Measurements from ENCODE around the gene G6PC3.
A peak's percentile ranks its signal among the peaks of the same experiment; 100 is the strongest.

G6PC3 gene

DNA sequence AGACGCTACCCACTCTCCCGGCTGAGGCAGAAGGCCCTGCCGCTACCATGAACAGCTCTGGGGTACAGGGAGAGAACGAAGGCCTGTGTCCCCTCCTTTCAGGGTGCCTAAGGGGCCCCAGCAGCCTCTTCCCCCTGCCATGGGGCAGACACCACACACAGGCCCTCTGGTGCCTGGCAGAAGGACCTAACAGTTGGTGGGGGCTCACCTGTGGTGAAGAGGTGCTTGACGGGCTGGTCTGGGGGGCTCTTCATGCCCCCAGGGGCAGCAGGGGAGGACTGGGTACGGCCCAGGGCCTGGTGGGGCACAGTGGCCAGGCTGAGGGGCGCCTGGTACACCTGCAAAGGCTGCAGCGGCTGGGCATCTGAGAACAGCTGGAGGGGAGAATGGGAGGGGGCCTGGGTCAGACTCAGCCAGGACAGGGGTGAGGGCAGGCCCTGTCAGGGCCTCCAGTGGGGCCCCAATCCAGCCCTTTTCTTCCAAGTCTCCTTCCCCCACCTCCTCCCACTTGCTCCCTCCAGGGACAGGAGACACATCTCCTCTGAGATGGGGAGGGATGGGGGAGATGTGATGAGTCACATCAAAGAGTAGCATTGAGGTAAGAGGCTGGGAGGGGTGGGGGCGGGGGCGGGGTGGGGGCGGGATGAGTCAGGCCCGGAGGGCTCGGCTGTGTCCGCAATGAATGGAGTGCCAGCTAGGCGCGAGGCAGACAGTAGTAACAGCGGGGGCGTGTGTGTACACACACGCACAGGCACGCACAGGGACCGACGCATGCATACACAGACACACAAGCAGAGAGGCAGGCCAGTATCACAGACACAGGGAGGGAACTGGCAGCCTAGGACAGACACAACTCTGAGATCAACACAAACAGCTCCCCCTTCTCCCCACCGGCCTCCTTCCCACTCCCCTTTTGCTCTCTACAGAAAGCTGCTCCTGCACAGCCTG lies 16.1 kb downstream of the G6PC3 start:
- Histone ChIP-seq H3K9ac (ENCODE audit: low read length) (peak overlapping the region; percentile 19), H3K27me3 (ENCODE audit: control insufficient read depth, insufficient read depth, low read length) (no peaks in the 10 kb centered on the region), H3K4me3 (ENCODE audit: low read length) (peak overlapping the region; percentile 54), H3K9me3 (ENCODE audit: control insufficient read depth, low read depth, low read length) (no peaks in the 10 kb centered on the region), H3K27ac (ENCODE audit: low read length) (peak overlapping the region; percentile 25), H3K36me3 (ENCODE audit: control insufficient read depth, low read depth, low read length) (peaks cover 5% of the 10 kb centered on the region), H3K4me1 (ENCODE audit: control insufficient read depth, low read depth, low read length) (peaks cover 17% of the 10 kb centered on the region)

DNA sequence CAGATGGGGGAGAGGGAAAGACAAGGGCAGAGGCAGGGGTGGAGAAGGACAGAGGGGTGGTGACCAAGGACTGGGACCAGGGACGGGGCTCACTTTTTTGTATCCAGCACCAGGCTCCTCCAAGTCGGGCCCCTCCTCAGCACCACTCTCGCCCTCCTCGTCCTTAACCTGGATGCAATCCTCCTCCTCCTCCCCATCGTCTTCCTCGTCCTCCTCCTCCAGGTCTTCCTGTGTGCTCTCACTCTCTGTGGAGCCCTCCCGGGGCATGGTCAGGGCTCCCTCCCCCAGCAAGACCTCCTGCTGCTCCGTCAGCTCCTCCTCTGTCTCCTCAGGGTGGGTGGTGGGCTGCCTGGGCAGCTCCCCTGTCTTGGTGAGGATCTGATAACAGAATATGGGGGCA lies 16.8 kb downstream of the G6PC3 start:
- H3K4me1 ChIP-seq (ENCODE audit: control insufficient read depth, low read depth, low read length) = peaks cover 17% of the 10 kb centered on the region
- H3K36me3 ChIP-seq (ENCODE audit: control insufficient read depth, low read depth, low read length) = peaks cover 1% of the 10 kb centered on the region
- peak overlapping the region; percentile 54 for H3K4me3 ChIP-seq (ENCODE audit: low read length)
- peak overlapping the region; percentile 25 for H3K27ac ChIP-seq (ENCODE audit: low read length)
- H3K27me3 ChIP-seq (ENCODE audit: control insufficient read depth, insufficient read depth, low read length) = no peaks in the 10 kb centered on the region
- H3K9ac ChIP-seq (ENCODE audit: low read length) = peak overlapping the region; percentile 19
- no peaks in the 10 kb centered on the region for H3K9me3 ChIP-seq (ENCODE audit: control insufficient read depth, low read depth, low read length)

DNA sequence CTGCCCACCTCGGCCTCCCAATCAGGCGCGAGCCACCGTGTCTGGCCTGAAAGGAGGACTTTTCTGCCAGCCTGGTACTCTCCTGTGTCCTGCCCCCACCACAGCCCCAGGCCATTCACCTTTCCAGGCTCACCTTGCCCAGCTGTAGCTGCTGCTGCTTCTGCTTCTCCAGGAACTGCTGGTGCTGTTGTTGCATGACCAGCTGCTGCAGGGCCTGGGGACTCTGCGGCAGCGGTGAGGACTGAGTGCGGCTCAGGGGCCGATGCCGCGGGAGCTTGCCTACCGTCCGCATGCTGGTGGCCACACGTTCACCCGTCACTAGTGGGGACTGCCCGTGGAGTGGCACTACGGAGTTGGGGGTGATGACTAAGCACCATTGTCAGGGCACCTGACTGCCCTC lies 17.7 kb downstream of the G6PC3 start:
- Histone ChIP-seq H3K27ac (ENCODE audit: low read length) (no peak overlapping the region), H3K36me3 (ENCODE audit: control insufficient read depth, low read depth, low read length) (no peaks in the 10 kb centered on the region), H3K4me3 (ENCODE audit: low read length) (no peak overlapping the region), H3K27me3 (ENCODE audit: control insufficient read depth, insufficient read depth, low read length) (no peaks in the 10 kb centered on the region), H3K9me3 (ENCODE audit: control insufficient read depth, low read depth, low read length) (no peaks in the 10 kb centered on the region), H3K9ac (ENCODE audit: low read length) (no peak overlapping the region), H3K4me1 (ENCODE audit: control insufficient read depth, low read depth, low read length) (peaks cover 17% of the 10 kb centered on the region)

DNA sequence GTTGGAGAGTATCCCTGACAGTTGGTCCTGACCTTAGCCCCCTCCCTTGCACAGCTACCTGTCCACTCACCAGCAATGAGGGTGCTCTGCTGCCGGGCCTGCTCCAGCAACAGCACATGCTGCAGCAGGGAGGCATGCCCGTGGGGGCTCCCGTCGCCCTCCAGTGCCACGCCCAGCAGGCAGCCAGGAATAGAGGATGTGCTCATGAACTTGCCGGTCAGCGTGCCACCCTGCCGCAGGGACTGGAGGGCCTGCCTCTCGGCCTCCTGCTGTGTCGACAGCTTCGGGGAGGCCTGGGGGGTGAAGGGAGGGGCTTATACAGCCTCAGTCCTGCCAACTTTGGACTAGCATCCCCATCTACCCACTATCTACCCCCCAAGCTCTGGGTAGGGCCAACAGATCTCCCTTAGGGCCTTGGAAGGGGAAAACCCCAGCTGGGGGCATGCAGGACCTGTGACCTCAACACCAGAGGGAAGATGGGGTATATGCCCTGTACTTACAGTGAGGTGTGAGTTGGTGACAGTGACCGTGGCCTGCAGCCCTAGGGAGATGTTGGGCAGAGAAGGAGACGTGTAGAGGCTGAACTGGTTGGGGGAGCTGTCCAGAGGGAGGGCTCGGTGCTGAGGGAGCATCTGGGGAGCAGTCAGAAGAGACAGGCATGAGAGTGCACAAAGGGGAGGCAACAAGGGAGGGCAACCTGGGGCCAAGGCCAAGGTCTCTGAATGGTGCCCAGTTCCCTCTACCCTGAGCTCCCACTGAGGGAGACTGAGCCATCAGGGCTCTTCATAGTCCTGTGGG lies 20.9 kb downstream of the G6PC3 start:
- no peaks in the 10 kb centered on the region for H3K27me3 ChIP-seq (ENCODE audit: control insufficient read depth, insufficient read depth, low read length)
- H3K9ac ChIP-seq (ENCODE audit: low read length) = no peak overlapping the region
- no peaks in the 10 kb centered on the region for H3K36me3 ChIP-seq (ENCODE audit: control insufficient read depth, low read depth, low read length)
- H3K4me3 ChIP-seq (ENCODE audit: low read length) = no peak overlapping the region
- no peaks in the 10 kb centered on the region for H3K9me3 ChIP-seq (ENCODE audit: control insufficient read depth, low read depth, low read length)
- peaks cover 21% of the 10 kb centered on the region for H3K4me1 ChIP-seq (ENCODE audit: control insufficient read depth, low read depth, low read length)
- no peak overlapping the region for H3K27ac ChIP-seq (ENCODE audit: low read length)

DNA sequence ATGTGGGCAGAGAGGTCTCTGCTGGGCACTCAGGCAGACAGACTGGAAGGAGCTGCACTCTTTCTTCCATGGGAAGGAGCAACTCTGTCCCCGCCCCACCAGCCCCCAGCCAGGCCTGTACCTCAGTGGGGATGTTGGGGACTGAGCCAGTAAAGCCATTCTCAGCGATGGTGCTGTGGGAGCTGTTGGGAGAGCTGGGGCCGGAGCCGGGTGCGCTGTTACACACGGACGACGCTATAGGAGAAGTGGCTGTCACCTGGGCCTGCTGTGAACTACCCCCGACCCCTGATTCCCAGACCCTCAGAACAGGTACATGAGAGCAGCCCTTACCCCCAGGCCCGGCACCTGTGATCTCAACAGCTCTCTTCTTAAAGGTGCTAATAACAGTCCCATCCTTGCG lies 21.5 kb downstream of the G6PC3 start:
- peaks cover 19% of the 10 kb centered on the region for H3K4me1 ChIP-seq (ENCODE audit: control insufficient read depth, low read depth, low read length)
- H3K36me3 ChIP-seq (ENCODE audit: control insufficient read depth, low read depth, low read length) = no peaks in the 10 kb centered on the region
- no peaks in the 10 kb centered on the region for H3K9me3 ChIP-seq (ENCODE audit: control insufficient read depth, low read depth, low read length)
- H3K9ac ChIP-seq (ENCODE audit: low read length) = no peak overlapping the region
- no peak overlapping the region for H3K27ac ChIP-seq (ENCODE audit: low read length)
- no peak overlapping the region for H3K4me3 ChIP-seq (ENCODE audit: low read length)
- no peaks in the 10 kb centered on the region for H3K27me3 ChIP-seq (ENCODE audit: control insufficient read depth, insufficient read depth, low read length)

DNA sequence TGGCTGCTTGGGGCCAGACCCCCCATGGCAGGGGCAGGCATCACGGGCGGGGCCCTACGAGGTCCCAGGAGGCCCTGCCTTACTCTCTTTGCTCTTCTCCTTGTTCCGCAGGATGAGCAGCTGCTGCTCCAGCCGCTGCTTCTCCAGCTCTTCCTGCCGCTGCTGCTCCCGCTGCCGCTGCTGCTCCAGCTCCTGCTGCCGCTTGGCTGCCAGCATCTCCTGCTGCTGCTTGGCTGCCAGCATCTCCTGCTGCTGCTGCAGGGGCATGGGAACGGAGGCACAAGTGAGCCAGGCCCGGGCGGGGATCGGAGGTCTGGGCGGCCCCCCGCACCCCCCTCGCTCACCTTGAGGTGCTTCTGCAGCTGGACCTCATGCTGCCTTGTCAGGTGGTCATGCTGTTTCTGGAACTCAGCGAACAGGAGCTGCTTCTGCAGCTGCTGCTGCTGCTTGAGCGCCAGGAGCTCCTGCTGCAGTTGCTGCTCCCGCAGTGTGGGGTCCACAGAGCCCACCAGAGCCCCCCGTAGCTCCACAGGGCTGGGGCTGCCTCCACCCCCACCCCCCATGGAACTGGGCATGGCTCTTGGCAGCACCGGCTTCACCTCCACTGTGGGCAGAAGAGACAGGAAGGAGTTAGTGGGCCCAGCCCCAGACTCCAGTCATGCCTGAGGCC lies 22.8 kb downstream of the G6PC3 start:
- no peaks in the 10 kb centered on the region for H3K9me3 ChIP-seq (ENCODE audit: control insufficient read depth, low read depth, low read length)
- H3K27ac ChIP-seq (ENCODE audit: low read length) = no peak overlapping the region
- no peaks in the 10 kb centered on the region for H3K36me3 ChIP-seq (ENCODE audit: control insufficient read depth, low read depth, low read length)
- H3K4me1 ChIP-seq (ENCODE audit: control insufficient read depth, low read depth, low read length) = peaks cover 14% of the 10 kb centered on the region
- H3K9ac ChIP-seq (ENCODE audit: low read length) = no peak overlapping the region
- no peak overlapping the region for H3K4me3 ChIP-seq (ENCODE audit: low read length)
- no peaks in the 10 kb centered on the region for H3K27me3 ChIP-seq (ENCODE audit: control insufficient read depth, insufficient read depth, low read length)

DNA sequence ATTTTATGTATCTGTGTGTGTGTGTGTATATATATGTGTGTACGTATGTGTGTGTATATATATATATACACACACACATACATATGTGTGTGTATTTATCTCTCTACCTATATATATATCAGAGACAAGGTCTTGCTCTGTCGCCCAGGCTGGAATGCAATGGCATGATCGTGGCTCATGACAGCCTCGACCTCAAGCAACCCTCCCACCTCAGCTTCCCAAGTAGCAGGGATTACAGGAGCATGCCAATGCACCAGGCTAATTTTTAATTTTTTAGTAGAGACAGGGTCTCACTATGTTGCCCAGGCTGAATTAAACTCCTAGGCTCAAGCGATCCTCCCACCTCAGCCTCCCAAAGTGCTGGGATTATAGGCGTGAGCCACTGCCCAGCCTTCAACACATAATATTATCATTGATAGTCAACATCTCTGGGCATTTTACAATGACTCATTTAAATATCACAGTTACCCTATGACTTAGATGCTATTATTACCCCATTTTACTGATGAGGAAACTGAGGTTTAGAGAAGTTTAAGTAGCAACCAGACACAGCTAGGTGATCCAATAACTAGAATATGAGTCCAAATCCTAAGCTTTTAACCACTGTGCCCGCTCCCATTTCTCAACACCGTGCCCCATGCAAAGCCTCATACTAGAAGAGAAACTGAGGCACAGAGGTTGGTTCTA lies 24.3 kb downstream of the G6PC3 start:
- Histone ChIP-seq H3K4me3 (ENCODE audit: low read length) (peak overlapping the region; percentile 59), H3K9me3 (ENCODE audit: control insufficient read depth, low read depth, low read length) (no peaks in the 10 kb centered on the region), H3K27me3 (ENCODE audit: control insufficient read depth, insufficient read depth, low read length) (no peaks in the 10 kb centered on the region), H3K4me1 (ENCODE audit: control insufficient read depth, low read depth, low read length) (peaks cover 14% of the 10 kb centered on the region), H3K9ac (ENCODE audit: low read length) (peak overlapping the region; percentile 86), H3K27ac (ENCODE audit: low read length) (peak overlapping the region; percentile 96), H3K36me3 (ENCODE audit: control insufficient read depth, low read depth, low read length) (no peaks in the 10 kb centered on the region)

DNA sequence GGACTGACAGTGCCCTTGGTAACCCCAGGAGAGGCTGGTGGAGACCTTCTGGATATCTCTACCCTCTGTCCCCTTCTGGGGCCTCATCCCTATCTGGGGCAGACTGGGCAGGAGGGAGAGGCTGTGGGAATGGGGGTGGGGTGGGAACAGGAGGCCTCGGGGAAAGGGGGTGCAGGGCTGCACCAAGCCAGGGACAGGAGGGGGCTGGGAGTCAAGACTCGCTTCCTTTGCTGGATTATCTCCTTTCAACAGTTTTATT lies 24.8 kb downstream of the G6PC3 start:
- Histone ChIP-seq H3K9ac (ENCODE audit: low read length) (peak overlapping the region; percentile 86), H3K27ac (ENCODE audit: low read length) (peak overlapping the region; percentile 96), H3K4me3 (ENCODE audit: low read length) (peak overlapping the region; percentile 59), H3K36me3 (ENCODE audit: control insufficient read depth, low read depth, low read length) (no peaks in the 10 kb centered on the region), H3K4me1 (ENCODE audit: control insufficient read depth, low read depth, low read length) (peaks cover 14% of the 10 kb centered on the region), H3K9me3 (ENCODE audit: control insufficient read depth, low read depth, low read length) (no peaks in the 10 kb centered on the region), H3K27me3 (ENCODE audit: control insufficient read depth, insufficient read depth, low read length) (no peaks in the 10 kb centered on the region)

DNA sequence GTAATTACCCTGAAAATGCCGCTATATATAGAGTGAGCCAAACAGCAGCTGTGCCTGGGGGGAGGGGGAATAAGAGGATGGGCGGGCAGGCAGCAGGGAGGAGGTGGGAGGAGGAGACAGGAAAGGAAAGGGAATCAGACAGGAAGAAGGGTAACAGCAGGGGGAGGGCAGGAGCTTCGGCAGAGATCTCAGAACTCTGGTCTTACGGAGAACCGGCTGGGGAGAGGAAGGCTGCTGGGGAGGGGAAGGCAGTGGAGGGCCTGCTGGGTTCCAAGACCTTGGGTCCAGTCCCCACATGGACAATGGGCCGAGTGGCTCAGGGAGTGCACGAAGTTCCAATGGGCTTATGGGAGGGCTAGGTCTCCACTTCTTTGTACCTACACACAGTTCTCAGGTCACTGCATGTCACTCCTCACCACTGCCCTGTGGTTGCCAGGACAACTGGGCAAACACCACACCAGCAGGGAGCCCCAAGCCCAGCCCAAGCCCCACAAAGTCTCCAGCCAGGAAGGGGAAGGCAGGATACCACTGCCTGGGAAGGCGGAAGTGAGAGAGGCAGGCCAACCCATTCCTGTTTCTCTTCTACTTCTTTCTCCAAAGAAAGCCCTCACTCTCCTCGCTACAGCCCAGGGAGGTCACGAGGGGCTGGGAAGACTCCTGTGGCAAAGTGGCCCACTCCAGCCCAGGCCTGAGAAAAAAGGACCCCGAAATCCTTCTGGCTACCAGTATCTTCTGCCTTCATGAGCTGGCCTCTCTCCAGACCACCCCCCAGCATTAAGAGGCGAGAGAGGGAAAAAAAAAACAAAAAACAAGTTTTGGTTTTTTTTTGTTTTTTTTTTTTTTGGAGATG lies 25.3 kb downstream of the G6PC3 start:
- peak overlapping the region; percentile 86 for H3K9ac ChIP-seq (ENCODE audit: low read length)

DNA sequence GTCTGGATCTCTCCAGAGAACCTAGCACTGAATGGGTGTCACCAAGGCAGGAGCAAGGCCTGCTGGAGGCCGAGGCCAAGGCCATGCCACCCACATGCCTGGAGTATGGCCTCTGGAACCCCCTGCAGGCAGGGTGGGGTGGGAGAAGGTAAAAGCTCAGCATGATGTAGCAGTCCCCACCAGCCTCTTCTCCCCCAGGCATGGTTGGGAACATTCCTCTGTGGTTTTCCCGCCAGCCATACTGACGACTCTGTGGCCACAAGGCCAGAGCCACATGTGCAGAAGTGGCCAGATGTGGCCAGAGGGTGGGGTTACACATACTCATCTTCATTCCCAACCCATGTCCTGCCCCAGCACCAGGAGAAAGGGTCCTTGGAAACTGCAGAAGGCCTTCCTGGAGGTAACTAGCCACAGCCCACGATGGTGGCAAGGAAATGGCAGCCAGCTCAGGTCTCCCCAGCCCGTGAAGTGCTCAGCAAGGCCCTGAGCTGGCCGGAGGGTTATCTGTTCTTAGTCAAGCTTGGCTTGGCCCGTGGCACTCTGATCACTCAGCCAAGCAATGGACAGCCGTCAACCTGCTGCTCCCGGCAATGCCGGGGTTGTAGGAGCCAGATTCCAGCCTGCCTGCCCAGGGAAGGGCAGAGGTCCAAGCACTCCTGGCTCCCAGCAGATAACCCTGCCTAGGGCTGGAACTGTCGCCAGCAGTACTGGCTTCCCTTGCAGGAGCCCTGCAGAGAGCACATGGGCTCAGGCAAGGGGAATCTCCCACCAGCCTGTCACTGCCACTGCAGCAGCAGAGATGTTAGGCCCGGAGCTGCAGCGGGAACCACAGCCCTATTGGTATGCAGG lies 26.8 kb downstream of the G6PC3 start:
- Histone ChIP-seq H3K27ac (ENCODE audit: low read length) (no peak overlapping the region), H3K27me3 (ENCODE audit: control insufficient read depth, insufficient read depth, low read length) (no peaks in the 10 kb centered on the region)

More for the DNA sequence above, 25.3 kb downstream of the G6PC3 start:
- H3K4me1 ChIP-seq (ENCODE audit: control insufficient read depth, low read depth, low read length) = peaks cover 14% of the 10 kb centered on the region
- H3K27ac ChIP-seq (ENCODE audit: low read length) = peak overlapping the region; percentile 96
- H3K4me3 ChIP-seq (ENCODE audit: low read length) = peak overlapping the region; percentile 59
- no peaks in the 10 kb centered on the region for H3K36me3 ChIP-seq (ENCODE audit: control insufficient read depth, low read depth, low read length)
- H3K9me3 ChIP-seq (ENCODE audit: control insufficient read depth, low read depth, low read length) = no peaks in the 10 kb centered on the region
- no peaks in the 10 kb centered on the region for H3K27me3 ChIP-seq (ENCODE audit: control insufficient read depth, insufficient read depth, low read length)

More for the DNA sequence above, 26.8 kb downstream of the G6PC3 start:
- H3K4me1 ChIP-seq (ENCODE audit: control insufficient read depth, low read depth, low read length) = peaks cover 14% of the 10 kb centered on the region
- H3K36me3 ChIP-seq (ENCODE audit: control insufficient read depth, low read depth, low read length) = no peaks in the 10 kb centered on the region
- H3K9ac ChIP-seq (ENCODE audit: low read length) = peak overlapping the region; percentile 7
- no peak overlapping the region for H3K4me3 ChIP-seq (ENCODE audit: low read length)
- H3K9me3 ChIP-seq (ENCODE audit: control insufficient read depth, low read depth, low read length) = no peaks in the 10 kb centered on the region
